SHP77 treated with DMSO at 0.1 percent for 48 hours (cell line): ENCODE data around the gene RTP5.

ENCODE experiments used
- DNase-seq: peaks from one replicate; lab custom pipeline; 2025; lab: John Stamatoyannopoulos, UW

The RTP5 gene

GRCh38 chr2:241843321-241844065, 26.0 kb upstream of the RTP5 start:
- DNase-seq = no peak

DNA sequence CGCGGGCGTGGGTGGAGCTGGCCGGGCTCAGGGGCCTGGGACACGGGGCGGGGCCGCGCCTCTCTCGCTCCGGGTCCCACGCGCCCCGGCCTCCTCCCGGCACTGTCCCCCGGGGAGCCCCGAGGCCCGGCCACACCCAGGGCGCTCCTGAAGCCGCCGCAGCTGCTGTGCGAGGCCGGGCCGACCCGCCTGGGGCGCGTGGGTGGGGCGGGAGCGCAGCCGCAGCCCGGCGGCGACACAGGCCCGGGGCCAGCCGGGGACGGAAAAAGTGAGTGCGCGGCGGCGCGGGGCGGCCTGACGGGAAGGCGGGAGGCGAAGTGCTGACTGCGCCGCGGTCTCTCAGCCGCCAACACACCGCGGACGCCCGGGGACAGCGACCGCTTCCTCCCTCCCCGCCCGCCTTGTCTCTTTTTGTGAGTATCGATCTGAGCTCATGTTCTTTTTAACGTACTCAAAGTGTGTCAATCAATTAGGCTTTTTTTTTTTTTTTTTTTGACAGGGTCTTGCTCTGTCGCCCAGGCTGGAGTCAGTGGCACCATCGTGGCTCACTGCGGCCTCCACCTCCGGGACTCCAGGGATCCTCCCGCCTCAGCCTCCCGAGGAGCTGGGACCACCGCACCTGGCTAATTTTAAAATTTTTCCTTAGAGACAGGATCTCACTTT, 25.3 kb upstream of the RTP5 start:
- no peak for DNase-seq

GRCh38 chr2:241844831-241845578, 24.5 kb upstream of the RTP5 start:
- DNase-seq = no peak

DNA sequence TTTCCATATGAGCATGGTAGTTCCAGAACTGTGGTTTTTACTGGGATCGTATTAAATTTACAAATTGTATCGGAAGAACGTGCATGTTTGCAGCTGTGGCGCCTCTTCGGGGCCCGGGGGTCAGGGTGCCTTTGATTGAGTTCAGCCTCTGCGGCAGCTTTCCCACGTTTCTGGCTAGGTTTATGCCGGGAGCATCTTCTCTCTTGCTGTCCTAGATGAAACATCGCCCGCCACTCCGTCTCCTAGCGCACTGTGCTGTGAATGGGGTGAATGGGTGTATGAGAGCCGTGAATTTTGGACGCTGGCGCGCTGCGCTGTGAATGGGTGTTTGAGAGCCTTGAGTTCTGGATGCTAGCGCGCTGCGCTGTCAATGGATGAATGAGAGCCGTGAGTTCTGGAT, 23.1 kb upstream of the RTP5 start:
- no peak for DNase-seq

- no peak for DNase-seq
Observed at GRCh38 chr2:241848761-241849615, 20.5 kb upstream of the RTP5 start.

DNA sequence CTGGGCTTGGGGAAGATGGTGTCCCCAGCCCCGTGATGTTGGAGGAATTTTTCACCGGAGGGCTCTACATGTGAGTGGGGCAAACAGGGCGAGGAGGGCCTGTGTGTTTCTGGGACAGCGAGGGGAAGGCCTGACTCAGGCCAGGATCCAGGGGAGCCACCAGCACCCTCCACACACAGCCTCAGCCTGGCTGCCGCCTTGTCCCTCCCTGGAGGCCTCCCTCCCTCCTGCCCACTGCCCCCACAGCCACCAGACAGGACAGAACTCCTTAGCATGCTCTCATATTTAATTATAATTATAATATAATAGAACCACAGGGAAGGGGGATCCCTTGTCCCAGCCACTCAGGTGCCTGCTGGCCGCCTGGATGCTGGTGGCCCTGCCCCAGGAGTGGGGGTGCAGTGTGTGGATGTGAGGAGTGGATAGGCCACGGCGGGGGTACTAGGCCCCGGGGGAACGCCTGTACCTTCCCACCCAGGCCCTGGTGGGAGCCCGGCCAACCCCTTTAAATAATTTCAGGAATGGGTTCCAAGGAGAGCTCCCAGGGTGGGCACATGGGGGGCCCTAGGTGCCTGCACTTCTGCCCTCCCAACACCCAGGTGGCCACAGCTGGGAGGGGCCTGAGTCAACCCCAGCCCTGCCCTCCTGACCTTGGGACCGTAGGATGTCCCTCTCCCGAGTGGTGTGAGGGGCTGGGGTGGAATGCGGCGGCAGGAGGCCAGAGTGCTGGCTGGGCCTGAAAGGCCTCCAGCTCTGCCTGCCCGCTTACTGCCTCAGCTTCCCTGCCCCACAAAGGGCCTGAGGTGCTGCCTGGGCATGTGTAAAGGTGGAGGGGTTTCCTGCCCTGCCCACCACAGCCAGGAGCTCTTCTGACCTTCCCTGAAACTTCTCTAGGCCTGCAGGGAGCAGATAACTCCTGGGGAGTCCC, 19.6 kb upstream of the RTP5 start:
- DNase-seq = no peak

DNA sequence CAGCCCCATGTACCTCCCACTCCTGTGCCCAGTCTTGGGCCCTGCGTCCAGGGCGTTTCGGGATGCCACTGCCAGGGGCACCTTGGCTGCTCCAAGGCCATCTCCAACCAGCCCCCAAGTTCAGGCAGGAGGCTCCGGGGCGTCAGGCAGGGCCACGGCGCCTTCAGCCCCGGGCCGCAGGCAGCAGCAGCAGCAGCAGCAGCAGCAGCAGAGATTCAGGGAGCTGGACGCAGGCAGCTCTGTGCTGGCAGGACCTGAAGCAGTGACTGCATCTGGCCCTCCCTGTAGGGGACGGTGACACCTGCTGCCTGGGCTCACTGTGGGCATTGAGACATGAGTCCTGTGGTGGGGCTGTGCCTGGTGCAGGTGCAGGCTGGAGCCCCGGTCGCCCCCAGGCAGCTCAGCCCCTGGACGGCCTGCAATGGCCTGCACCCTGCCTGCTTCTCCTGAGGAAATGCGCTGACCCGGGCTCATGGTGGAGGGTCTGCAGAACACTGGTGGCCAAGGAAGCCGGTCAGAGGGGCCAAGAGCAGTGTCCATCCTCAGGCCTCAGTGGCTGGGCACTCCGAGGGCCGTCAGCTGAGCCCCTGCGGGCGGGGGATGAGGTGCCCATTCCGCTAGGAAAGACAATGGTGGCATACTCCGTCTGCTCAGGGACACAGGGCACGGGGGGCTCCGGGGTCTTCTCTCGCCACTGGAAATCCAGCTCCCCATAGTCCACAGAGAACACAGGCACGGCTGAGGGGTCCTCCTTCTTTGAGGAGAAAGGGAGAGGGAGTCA, 18.8 kb upstream of the RTP5 start:
- DNase-seq = no peak

- DNase-seq = no peak
Observed at GRCh38 chr2:241851325-241852115, 18.0 kb upstream of the RTP5 start.

- DNase-seq = no peak
Observed at GRCh38 chr2:241852116-241852980, 17.2 kb upstream of the RTP5 start.

GRCh38 chr2:241852981-241853631, 16.4 kb upstream of the RTP5 start:
- no peak for DNase-seq

DNA sequence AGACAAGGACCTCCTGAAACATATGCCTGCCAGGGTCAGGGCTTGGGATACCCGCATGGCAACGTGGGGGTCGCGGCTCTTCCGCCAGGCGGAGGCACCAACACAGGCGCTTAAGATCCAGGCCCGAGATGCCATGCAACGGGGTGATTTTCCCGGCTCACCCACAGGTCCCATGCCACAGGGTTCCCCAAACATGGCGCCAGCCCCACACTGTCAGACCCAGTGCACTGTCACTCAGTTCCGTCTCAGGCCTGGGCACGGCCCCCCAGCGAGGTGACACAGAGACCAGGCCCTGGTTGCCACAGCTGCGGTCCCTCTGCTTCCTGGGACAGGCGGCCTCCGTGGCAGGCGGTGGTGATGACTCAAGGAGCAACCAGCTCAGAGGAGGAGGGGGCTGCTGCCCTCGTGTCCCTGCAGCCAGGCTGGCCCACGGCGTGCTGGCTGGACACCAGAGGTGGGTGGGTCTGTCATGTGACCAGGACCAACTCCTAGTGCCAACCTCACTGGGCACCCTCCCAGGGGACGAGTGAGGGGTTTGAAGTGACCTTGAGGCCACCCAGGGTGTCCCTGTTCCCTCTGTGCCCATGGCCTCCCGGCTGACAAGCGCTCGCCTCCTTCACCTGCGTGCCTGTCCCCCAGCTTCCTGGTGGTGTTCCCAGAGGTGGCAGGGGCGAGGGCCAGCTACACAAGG, 15.7 kb upstream of the RTP5 start:
- no peak for DNase-seq

DNA sequence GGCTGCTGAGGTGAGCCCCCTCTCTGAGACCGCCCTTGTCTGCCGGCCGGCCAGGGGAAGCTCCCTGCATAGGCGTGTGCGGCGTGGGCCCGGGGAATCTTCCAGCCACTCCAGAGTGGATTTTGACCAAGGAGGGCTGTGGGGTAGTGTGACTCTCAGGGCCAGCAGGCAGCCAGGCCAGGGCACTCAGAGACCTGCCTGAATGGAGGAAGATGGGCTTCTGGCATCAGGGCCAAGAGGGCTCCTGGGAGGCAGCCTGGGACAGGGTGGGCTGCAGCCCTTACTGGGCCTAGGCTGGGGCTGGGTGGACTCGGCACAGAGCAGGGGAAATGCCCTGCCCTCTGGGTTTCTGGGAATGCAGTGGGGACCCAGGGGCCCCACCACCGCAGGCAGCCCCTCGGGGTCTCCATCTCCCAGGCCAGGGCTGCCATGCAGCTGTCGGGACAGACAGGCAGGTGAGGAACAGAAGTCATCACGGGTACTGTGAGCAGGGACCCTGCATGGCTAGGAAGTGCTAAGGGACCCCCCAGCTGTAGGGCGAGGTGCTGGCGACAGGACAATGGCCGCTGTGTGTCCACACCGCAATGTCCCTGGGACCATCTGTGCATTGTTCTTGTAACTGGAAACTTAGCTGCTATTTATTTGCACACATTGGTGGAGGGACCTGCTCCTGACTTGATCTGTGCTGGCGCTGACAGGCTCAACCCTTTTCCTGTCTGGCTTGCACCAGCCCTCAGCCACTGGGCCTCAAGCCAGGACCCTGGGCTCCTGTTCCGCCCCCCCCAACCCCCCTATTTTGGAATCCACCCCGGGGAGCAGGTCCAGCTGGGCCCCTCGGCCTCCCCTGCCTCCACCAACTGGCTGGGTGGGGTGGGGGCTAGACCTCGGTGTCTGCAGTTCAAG, 14.9 kb upstream of the RTP5 start:
- no peak for DNase-seq

DNA sequence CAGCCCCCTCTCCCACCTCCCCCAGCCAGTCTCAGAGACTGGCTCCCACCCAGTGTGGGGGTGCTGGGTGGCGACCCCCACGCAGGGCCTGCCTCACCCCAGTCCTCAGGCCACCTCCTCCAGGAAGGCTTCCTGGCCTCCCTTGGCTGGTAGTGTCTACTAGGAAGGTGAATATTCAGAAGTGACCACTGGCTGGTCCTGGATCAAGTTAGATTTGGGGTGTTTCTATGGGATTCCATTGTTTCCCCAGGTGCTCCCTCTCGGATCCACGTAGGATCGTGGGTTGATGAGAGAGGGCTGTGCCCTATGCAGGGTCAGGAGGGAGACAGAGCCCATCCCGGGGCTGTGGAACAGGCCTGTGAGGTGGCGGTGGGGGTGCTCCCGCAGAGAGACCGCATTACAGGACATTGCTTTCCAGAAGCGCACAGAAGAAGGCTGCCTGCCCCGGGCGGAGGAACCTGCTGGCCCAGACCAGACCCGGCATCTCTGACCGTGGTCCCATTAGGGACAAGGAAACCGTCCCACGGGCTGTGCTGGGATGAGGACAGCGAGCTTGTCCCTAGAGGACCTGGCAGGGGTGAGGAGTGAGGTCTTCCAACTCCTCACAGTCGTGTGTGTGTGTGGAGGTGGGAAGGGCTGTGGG, 14.2 kb upstream of the RTP5 start:
- DNase-seq = no peak

DNA sequence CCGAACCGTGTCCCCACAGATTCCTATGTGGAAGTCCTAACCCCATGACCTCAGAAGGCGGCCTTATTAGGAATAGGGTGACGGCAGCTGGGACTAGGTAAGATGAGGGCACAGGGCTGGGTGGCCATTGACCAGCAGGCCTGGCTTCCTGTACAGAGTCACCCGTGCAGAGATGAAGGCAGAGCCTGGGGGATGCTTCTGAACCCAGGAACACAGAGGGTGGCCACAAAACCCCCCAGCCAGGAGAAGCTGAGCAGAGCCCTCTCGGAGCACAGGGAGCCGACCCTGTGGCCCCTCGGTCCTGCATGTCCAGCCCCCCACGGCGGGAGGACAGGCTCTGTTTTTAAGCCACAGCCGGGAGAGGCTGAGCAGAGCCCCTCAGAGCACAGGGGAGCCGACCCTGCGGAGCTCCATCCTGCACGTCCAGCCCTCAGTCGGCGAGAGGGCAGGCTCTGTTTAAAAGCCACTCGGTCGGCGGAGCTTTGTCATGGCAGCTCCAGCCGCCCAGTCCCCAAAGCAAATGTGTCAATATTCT, 13.6 kb upstream of the RTP5 start:
- DNase-seq = no peak

DNA sequence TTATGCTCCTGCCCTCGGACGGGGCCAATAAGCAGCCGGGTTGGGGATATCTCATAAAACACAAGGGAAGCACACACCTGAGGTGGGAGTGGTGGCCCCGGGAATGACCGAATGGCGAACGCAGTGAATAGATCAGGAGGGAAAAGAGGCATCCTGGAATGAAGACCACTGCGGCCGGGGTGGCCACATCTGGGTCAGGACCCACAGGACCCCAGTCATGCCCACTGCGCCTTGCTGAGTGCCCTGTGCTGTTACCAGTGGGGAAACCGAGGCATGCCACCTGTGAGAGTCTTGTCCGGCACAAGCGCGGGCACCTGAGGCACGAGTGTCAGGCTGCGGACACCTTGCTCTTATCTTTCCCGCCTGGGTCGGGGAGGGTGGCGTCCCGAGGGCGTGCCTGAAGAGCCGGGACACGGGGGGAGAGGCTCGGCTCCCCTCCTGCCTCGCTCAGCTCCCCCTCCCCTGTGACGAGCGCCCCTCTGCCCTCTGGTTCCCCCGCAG, 12.4 kb upstream of the RTP5 start:
- DNase-seq = no peak
